GM18951 (cell line): Measurements from ENCODE around the gene DDI2.

Experiments used
- POLR2A ChIP-seq: IDR thresholded peaks from 4 replicates; pipeline ENCODE4 v1.6.1; 2011; ENCODE audit warnings: mild to moderate bottlenecking; ENCODE audit not compliant: insufficient read length, insufficient read depth; ENCODE audit errors: extremely low read depth
- in situ Hi-C: fragments of 300-500 bp; cut with MboI; formaldehyde crosslinking; loops from one replicate; pipeline ENCODE4 v1.12.0; 2022; ENCODE audit warnings: low sequenced_read_pairs, mixed read lengths, inconsistent platforms; ENCODE audit not compliant: unreplicated experiment

DDI2 gene

GRCh38 chr1:15709226-15709625, 92.0 kb downstream of the DDI2 start:
- in situ Hi-C loops = no loop called here
- no peak for TF ChIP-seq POLR2A

- in situ Hi-C loops = no loop called here
- TF ChIP-seq POLR2A = no peak
Measured at GRCh38 chr1:15712168-15712567, 94.9 kb downstream of the DDI2 start.

GRCh38 chr1:15714406-15715136, 97.3 kb downstream of the DDI2 start:
- no peak for TF ChIP-seq POLR2A
- in situ Hi-C loops = no loop called here

- no peak for TF ChIP-seq POLR2A
- in situ Hi-C loops = no loop called here
Measured at GRCh38 chr1:15717418-15718125, 100.3 kb downstream of the DDI2 start.

GRCh38 chr1:15718199-15718601, 100.9 kb downstream of the DDI2 start:
- TF ChIP-seq POLR2A = no peak
- in situ Hi-C loops = no loop called here
